ENCODE measurements around the gene ZNF829. TPM values are rescaled to one million over a fixed set of nuclear protein-coding genes. Genes with fewer than 3 reads are reported as not detected.

Gene ZNF829
- total RNA-seq, 4 donors from 2014 or later, result 0.20 to 1.9 (median 1.7) TPM

- Histone ChIP-seq H3K27me3 (no peaks in the 10 kb centered on the region), H3K9me3 (peaks cover 56 to 71% of the 10 kb centered on the region in 2 donors), H3K4me3 (no peak overlapping the region), H3K4me1 (no peaks in the 10 kb centered on the region), H3K36me3 (peaks cover 4 to 83% (median 35%) of the 10 kb centered on the region in 4 donors), H3K27ac (no peak overlapping the region)
- in situ Hi-C loops (cut with MboI; ENCODE audit: low pct_ligation_motif_present in 1 of 4, low pct_unique_long_range_greater_than_20kb in 1 of 4, low sequenced_read_pairs in 3 of 4), result no loop called here
- no peak for DNase-seq
- intact Hi-C loops (cut with DNase I; ENCODE audit: low total_unique reads), result no loop called here
- TF ChIP-seq POLR2A (IDR thresholded peaks at IDR 0.05) (no peak), EP300 (IDR thresholded peaks at IDR 0.05; ENCODE audit: low read depth) (no peak), CTCF (IDR thresholded peaks at IDR 0.05) (no peak), POLR2AphosphoS5 (IDR thresholded peaks at IDR 0.05) (no peak)
Observed at GRCh38 chr19:36939153-36939552, 23.1 kb upstream of the ZNF829 start.

- in situ Hi-C loops (cut with MboI; ENCODE audit: low pct_ligation_motif_present in 1 of 4, low pct_unique_long_range_greater_than_20kb in 1 of 4, low sequenced_read_pairs in 3 of 4), result no loop called here
- H3K4me3 ChIP-seq, result no peak overlapping the region
- no peak for TF ChIP-seq CTCF (IDR thresholded peaks at IDR 0.05)
- no peak for TF ChIP-seq EP300 (IDR thresholded peaks at IDR 0.05; ENCODE audit: low read depth)
- TF ChIP-seq POLR2AphosphoS5 (IDR thresholded peaks at IDR 0.05), result no peak
- TF ChIP-seq POLR2A (IDR thresholded peaks at IDR 0.05), result no peak
- no peaks in the 10 kb centered on the region for H3K4me1 ChIP-seq
- peaks cover 38 to 58% of the 10 kb centered on the region in 2 donors for H3K9me3 ChIP-seq
- peaks cover 0 to 39% (median 10%) of the 10 kb centered on the region in 4 donors for H3K36me3 ChIP-seq
- 97 to 100% methylated on average over 1 to 2 of the region's 2 CpGs for WGBS, 2 donors (ENCODE audit: low coverage in 1 of 2)
- DNase-seq, result no peak
- intact Hi-C loops (cut with DNase I; ENCODE audit: low total_unique reads), result no loop called here
- H3K27ac ChIP-seq, result no peak overlapping the region
- no peaks in the 10 kb centered on the region for H3K27me3 ChIP-seq
Observed at GRCh38 chr19:36931684-36932083, 15.6 kb upstream of the ZNF829 start.

- peaks cover 4 to 7% of the 10 kb centered on the region in 2 donors for H3K9me3 ChIP-seq
Observed at GRCh38 chr19:36918090-36918489, 2.0 kb upstream of the ZNF829 start.

GRCh38 chr19:36916991-36917390, 900 bp upstream of the ZNF829 start:
- intact Hi-C loops (cut with DNase I; ENCODE audit: low total_unique reads) (no loop called here), in situ Hi-C loops (cut with MboI; ENCODE audit: low pct_ligation_motif_present in 1 of 4, low pct_unique_long_range_greater_than_20kb in 1 of 4, low sequenced_read_pairs in 3 of 4) (no loop called here)
- peak overlapping the region in 3 of 4 donors; percentile 89 to 91 (median 90) for H3K27ac ChIP-seq
- no peak for DNase-seq
- peaks cover 0 to 30% (median 3%) of the 10 kb centered on the region in 4 donors for H3K36me3 ChIP-seq
- 60 to 76% methylated on average over 5 to 7 of the region's 7 CpGs for WGBS, 2 donors (ENCODE audit: low coverage in 1 of 2)
- TF ChIP-seq POLR2A (IDR thresholded peaks at IDR 0.05) (no peak), POLR2AphosphoS5 (IDR thresholded peaks at IDR 0.05) (no peak), CTCF (IDR thresholded peaks at IDR 0.05) (no peak)
- peaks cover 2 to 14% of the 10 kb centered on the region in 2 donors for H3K9me3 ChIP-seq
- peaks cover 0 to 15% (median 9%) of the 10 kb centered on the region in 4 donors for H3K4me1 ChIP-seq
- peak overlapping the region; percentile 57 to 81 (median 67) for H3K4me3 ChIP-seq
- no peaks in the 10 kb centered on the region for H3K27me3 ChIP-seq

More at GRCh38 chr19:36918090-36918489, 2.0 kb upstream of the ZNF829 start:
- no peak overlapping the region for H3K27ac ChIP-seq
- 89 to 98% methylated on average over 5 to 9 of the region's 9 CpGs for WGBS, 2 donors (ENCODE audit: low coverage in 1 of 2)
- TF ChIP-seq POLR2A (IDR thresholded peaks at IDR 0.05) (no peak), POLR2AphosphoS5 (IDR thresholded peaks at IDR 0.05) (no peak), EP300 (IDR thresholded peaks at IDR 0.05; ENCODE audit: low read depth) (no peak), CTCF (IDR thresholded peaks at IDR 0.05) (no peak)
- peaks cover 0 to 15% (median 9%) of the 10 kb centered on the region in 4 donors for H3K4me1 ChIP-seq
- H3K4me3 ChIP-seq, result no peak overlapping the region
- no peak for DNase-seq
- in situ Hi-C loops (cut with MboI; ENCODE audit: low pct_ligation_motif_present in 1 of 4, low pct_unique_long_range_greater_than_20kb in 1 of 4, low sequenced_read_pairs in 3 of 4) (no loop called here), intact Hi-C loops (cut with DNase I; ENCODE audit: low total_unique reads) (no loop called here)
- no peaks in the 10 kb centered on the region for H3K27me3 ChIP-seq
- H3K36me3 ChIP-seq, result peaks cover 0 to 26% (median 4%) of the 10 kb centered on the region in 4 donors
